GM23248 (cell line): Measurements from ENCODE around the gene ARID1B.

Experiments used
- EZH2 ChIP-seq: fragments of 200-600 bp; sonication (generic); IDR thresholded peaks from 2 replicates; pipeline ENCODE4 v1.6.1; 2018; ENCODE audit warnings: antibody characterized with exemption, mild to moderate bottlenecking; ENCODE audit not compliant: insufficient read depth, poor library complexity, severe bottlenecking
- EZH2phosphoT487 ChIP-seq: fragments of 200-600 bp; sonication (generic); IDR thresholded peaks from 2 replicates; pipeline ENCODE4 v1.6.1; 2018; ENCODE audit warnings: antibody characterized with exemption, moderate library complexity, mild to moderate bottlenecking, low read depth; ENCODE audit not compliant: insufficient read depth

DNA sequence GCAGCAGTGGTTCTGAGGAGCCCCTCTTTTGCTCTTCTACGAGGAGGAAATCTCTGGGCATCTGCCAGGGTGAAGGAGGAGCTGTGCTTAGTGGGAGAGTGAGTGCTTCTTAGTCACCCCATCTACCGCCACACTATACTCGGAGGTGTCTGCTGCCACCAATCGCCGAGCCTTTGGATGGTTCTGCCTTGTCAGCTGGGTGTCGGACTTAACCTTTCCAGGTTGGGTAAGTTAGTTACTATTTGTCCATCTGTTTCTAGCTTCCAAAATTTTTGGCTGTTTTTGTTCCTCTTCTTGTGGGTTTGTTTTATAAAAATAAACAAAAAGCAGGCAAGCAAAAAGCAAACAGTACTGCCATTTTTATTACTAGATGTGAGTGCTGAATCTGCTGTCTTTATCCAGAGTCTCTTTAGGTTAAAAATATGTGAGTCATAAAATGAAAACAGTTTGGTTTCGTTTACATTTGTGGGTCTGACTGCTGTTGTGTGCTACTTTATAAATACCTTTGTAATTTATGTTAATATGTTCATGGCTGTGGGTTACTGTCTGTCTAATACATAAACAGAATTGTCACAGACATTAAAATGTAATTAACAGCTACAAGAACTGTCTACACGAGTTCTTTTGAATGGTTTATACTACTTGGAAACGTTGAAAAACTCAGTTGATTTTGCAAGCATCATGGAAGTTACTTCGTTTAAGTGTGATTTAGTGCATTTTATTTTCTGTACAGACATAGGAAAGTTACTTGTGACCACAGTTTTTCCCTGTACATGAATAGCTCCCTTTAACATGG, 89.2 kb downstream of the ARID1B start:
- TF ChIP-seq EZH2phosphoT487 (no peak), EZH2 (no peak)
